NCI-H2107 treated with DMSO at 0.1 percent for 48 hours (cell line): ENCODE data around the gene SVIL.
A peak's percentile ranks its signal among the peaks of the same experiment; 100 is the strongest.
"Not testable (repeated sequence)": the region's sequence is repeated elsewhere in the genome, so short reads cannot be mapped to it uniquely, and the experiment has no call there.

ENCODE experiments used
- DNase-seq: peaks from one replicate; lab custom pipeline; 2025; ENCODE audit not compliant: unreplicated experiment; lab: John Stamatoyannopoulos, UW

The SVIL gene

DNA sequence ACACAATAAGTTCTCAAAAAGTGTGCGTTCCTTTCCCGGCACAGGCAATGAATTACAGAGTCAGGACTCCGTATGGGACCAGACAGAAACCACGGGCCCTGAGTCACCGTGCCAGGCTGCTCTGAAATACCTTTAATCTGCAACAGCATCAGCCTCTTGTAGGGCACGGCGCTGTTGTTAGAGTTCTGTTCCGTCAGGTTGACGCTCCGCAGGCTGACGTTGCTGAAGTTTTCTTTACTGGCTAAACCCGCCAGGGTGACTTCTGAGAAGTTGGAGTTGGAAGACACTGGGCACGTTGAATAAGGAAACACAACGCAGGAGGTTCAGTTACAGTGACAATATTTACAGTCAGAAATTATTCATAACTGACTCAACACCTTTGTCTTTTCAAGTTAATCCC, 146.3 kb downstream of the SVIL start:
- not testable (repeated sequence) for DNase-seq

DNA sequence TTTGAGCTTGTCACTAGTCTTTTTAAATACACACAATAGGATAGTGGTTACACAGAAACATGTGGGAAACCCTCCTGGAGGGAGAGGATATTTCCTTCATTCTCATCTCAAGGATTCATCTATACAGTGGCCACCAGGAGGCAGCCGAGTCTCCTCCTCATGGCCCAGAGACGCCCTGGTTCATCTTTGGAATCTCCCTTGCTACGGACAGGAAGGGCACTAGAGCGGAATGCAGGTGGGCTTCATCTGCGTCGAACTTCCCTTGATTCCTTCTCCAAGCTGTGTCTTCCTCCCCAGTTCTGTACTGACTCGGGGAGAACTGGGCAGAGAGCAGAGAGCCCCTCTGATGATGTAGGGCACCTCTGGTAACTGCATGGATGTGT, 146.9 kb downstream of the SVIL start:
- DNase-seq, result not testable (repeated sequence)

DNA sequence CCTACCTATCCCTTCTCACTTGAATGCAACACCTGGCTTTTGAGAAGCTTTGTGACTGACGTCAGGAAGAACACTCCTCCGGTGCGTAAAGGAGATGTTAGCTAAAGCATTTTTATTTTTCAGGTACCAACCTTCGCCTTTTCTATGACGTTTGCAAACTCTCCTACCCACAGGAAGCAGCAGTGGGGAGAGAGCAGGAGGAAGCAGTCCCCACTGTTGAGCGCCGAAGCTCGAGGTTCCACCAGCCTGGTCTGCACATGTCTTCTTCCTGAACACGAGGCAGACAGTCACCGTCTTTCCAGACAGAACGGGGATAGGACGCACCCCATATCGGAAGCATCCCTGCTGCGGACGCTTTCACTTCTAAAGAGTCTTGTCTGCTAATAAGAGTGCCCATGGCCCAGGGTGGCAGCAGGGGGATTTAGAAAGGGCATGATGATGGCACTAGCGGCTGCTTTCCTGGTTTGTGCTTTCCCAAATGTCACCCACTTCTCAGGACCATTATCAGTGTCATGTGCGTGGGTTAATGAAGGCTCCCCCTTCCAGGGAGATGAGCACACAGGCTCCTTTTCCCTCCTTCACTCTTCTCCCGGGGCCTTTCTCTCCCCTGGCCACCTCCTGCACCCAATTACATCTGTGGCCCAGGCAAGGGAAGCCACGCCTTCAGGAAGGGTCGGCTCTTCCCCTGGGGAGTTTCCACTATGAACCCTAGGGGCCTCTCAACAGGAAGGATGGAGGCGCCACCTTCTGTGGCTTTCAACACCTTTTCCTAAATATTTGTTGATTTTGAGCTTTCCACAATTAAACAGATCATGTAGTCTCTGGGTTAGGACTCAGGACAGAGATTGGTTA, 147.5 kb downstream of the SVIL start:
- DNase-seq, result not testable (repeated sequence)

DNA sequence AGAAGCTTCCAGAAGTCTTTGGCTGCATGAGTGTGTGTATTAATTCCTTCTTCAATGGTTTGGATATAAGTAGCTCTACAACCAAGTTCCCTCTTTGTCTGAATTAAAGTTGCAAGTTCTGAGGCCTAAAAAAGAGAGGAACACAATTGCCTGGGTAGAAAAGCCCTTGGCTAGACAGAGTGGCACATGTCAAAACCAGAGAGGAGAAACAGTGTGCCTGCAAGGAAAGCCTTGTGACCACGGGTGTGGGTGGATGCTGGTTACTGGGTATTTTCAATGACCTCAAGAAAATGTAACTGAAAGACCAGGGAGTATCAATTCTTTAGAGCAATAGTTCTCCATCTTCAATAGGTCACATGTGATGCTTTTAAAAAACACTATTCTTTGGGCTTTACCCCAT, 148.3 kb downstream of the SVIL start:
- DNase-seq, result no peak

DNA sequence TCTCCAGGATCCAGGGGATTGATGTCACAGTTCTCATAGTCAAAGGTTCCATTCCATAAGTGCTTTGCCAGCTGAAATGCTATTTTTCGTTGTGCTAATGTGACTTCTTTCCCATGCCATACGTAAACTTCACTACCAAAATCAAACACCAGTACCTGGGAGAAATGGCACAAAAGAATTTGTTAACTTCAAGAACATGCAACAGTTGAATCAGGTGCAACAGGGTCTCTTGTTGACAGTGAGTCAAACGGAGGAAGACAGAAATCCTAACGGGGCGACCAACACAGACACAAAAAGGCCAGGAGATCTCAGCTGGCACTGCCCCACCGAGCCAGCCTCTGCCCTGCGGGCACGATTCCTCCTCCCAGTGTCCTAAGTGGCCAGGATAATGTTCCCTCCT, 150.1 kb downstream of the SVIL start:
- not testable (repeated sequence) for DNase-seq

DNA sequence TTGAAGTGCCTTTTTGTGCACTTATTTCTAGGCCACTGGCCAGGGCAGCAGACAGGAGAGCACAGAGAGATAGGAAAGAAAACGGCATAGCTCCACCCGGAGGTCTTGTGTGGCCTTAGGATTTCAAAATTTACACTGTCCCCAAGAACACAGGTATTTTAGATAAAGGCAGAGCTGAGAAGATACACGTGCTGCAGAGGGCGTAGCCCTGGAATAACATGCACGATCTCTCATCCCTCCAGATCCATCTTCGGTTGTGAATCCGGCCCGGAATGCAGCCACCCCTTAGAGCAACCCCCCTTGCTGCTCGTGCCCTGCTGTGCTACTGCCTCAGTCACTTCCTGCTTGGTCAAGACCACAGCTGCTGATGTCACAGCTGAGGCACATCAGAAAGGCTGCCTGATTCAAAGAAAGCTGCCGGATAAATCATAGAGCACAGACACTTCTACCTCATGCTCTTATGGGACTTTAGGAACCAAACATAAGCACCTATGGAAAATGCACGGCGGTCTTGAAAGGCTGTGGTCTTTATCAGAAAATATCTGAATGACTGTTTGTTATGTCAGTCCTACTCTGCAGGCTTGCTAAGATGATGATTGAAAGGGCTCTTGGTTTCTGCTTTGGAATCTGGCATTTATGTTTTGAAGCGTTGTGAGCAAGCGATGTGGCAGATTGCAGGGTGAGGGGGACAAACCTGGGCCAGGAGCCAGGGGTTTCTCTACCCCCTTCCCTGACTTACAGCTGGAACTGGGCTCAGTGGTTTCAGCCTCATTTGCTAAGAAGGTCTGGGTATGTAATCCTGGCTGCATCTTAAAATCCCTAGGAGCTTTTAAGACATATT, 152.0 kb downstream of the SVIL start:
- DNase-seq, result peak; percentile 9

DNA sequence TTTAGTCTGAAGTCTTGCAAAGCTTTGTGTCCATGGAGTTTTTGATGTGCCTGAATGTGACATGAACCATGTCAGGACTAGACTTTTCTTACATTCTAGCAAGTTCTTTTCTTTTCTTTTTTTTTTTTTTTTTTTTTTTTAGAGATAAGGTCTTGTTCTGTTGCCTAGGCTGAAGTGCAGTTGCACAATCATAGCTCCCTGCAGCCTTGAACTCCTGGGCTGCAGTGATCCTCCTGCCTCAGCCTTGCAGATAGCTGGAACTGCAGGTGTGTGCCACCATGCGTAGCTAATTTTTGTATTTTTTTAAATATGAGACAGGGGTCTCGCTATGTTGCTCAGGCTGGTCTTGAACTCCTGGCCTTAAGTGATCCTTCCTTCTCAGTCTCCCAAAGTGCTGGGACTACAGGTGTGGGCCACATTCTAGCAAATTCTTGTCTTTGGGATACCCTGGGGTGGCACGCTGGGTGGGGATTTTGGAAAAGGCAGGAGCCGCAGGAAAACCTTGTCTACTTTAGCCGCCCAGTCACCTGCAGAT, 152.8 kb downstream of the SVIL start:
- DNase-seq, result no peak

DNA sequence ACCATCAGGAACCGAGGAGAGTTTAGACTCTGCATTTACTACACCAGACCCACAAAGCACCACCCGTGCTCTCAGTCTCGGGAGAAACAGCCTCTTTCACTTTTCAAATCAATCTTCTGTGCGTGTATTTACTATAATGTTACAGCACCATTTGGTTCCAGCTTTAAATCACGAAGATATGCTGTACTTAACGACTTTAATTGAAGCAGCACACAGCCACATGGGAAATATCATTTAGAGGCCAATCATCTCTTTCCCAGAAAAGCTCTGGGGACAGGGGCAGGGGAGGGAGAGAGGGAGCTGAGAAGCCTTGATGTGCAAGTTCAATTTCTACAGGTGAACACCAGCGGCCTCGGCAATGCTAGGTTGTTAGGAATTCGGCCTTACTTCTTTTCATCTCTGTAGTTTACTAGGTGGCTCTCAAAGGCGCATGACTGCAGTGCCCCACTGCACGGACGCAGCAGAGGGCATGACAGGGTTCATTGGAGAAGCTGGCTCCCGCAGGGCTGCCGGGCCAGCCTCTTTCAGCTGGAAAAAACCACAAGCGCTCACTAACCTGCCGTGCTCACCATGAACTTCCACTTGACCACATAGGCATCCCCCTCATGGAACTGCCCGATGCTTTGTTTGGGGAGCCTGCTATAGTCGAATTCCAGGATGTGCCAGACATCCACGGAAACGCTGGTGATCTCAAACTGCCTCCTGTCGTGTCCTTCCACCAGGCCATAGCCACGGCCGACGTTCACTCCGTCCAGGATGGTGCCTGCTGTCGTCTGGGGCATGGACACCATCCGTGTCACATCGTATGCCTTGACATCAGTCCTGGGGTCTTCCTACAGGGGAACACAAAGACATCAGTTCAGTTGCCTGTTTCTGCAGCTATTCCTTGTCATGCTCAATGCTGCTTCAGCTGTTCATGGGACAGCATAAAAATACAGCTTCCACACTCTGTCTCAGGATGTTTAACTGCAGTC, 154.5 kb downstream of the SVIL start:
- DNase-seq, result peak; percentile 10

DNA sequence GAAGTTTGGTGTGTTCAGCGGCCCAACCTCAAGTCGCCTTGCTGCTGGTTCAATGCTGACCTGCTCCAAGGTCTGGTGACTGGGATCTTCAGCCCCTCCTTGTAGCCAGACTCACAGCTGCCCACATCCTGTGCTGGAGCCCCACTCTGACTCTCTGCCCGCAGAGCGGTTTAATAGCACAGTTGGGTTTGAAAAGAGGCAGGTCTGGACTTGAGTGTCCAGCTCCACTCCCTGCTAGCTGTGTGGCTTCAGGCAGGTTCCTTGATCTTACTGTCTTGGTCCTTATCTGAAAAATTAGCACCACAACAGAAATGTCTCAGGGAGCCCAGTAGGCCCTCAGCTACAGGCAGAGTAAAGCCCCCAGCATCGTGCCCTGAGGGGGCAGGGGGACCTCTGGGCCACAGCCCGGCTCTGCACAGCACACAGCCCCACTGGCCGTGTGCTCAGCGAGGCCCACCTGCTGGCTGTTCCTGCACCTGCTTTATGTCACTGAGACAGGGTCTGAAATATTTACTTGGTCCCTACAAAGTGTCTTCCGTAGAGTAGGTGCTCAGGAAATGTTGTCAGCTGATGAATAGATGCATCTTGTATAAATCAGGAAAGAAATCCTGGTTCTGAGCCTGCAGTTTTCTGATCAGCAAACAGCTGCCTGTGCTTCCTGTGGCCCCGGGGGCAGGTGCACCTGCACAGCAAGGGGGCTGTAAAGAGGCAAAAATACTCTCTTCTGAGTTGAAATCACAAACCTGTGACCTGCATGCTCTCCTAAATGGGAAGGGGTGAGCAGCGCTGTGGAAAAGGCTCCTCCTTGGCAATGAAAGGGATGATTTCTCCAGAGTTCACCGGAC, 155.5 kb downstream of the SVIL start:
- DNase-seq, result peak; percentile 38

DNA sequence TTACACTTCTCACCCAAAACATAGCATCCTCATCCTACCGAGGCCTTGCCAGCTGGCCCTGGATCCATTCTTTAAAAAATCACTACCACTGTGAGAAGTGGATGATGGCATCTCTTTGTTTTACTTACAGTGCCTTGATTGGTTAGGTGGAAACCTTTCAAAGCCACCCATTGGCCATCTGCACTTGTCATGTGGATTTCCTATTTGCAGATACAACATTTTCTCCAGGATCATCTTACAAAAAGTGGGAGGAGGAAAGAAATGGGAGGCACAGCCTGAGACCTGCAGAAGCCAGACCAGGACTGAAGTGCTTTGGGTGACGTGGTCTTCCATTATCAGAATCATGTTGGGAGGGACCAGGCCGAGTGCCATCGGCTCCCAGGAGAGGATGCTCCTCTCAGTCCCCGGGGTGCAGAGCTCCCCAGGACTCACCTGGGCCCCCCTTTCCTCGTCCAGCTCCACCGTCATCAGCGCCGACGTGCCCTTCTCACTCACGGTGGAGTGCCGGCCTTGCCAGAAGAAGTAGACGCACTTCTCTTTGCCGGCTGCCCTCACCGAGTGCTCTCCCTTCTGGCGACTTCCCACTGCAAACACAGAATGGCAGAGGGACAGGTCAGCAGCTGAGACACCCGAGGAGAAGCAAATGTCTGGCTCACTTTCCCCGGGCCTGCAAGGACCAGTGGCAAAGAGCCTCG, 161.2 kb downstream of the SVIL start:
- peak; percentile 84 for DNase-seq

DNA sequence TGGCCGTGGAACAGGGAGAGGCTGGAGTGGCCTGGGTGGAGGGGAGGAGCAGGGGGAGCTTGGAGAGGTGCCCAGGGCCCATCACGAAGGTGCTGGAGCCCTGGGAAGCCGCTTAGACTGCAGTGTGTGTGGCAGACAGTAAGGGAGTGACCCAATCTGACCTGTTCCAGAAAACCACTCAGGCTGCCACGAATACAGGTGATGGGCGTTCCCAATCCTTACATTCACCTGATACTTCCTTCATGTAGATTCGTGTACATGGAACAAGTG, 161.7 kb downstream of the SVIL start:
- DNase-seq, result peak; percentile 55

DNA sequence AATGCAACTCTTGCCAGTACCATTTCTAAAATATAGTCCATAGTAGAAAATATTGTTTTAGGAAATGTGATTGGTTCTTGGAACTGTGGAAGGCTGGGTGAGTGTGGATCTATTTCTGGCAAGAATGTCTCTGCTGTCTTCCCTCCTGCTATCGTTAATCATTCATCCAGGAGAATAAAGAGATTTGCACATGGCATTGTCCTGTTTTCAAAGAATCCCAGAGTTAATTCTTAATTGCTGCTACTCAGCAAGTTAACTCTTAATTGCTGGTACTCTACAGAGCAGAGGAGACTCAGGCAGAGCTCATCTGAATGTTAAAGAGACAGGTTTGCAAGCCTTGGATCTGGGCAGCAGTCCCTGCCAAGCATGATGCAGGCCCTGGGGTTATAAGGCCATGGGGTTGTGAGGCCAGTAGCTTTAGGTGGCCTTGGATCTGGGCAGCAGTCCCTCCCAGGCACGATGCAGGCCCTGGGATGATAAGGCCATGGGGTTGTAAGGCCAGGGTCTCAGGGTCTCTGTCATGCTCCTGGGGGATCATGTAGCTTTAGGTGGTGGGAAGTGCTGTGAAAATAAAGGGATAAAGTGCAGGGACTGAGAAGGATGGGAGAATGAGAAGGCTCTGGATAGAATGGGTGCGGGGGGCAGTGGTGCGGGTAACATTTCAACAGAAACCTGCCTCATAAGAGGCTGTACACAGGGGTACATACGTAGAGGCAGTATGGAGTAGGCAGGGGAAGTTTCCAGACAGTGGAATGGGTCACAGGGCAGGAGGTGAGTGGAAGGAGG, 162.3 kb downstream of the SVIL start:
- no peak for DNase-seq

DNA sequence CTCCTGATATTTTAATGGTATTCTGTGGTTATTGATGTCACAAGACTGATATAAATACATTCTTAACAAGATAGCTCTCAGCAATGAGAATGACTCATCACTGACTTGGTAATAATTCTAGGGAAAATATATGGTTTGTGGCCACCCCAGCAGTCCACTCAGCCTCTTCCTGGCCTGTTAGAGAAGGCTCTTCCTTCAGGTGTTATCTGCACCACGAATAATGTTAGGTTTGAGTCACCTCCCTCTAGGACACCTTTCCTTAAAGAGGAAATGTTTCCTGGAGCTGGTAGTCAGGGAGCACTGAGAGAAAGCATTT, 163.3 kb downstream of the SVIL start:
- no peak for DNase-seq

DNA sequence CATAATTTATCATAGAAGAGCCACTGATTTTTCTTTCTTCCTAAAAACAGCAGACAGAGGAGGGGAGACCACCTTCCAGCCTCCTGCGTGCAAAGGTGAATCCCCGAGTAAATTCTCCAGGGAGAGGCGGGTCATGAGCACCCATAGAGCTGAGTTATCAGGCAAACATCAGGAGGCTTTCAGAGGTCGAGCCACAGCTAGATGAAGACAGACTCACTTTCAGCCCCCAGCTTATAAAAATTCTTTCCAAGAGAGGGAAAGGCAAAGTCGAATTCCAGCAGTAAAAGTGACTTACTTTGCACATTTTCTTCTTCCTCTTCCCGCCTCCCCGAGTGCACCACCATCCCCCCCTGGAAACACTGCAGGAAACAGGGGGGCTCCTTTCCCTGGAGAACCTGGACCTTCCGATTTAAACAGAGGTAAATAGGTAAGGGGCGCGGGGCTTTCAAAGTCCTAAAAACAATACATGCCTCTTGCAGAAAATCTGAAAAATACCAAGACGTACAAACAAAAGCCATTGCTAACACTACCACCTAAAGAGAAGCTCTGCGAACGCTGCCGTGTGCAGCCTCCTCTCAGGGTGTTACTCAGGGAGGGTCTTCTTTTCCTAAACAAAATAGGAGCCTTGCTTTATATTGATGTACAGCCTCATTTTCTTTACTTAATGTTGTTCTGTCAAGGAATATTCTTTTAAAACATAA, 163.8 kb downstream of the SVIL start:
- DNase-seq, result no peak

DNA sequence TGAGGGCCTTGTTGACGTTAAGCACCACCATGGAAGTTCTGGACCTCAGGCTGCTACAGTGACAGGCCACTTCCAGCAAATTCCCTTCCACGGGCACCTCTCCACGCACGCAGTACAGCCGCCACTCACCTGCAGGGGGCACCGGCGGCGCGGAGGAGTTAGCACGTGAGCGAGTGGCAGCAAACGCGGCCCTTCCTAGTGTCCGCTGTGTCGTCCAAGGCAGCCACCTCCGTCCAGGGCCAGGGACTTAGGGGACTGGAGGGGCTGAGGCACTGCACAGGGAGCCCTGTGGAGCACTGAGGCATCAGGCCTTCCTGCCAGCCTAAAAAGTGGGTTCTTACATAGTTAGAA, 164.4 kb downstream of the SVIL start:
- no peak for DNase-seq

DNA sequence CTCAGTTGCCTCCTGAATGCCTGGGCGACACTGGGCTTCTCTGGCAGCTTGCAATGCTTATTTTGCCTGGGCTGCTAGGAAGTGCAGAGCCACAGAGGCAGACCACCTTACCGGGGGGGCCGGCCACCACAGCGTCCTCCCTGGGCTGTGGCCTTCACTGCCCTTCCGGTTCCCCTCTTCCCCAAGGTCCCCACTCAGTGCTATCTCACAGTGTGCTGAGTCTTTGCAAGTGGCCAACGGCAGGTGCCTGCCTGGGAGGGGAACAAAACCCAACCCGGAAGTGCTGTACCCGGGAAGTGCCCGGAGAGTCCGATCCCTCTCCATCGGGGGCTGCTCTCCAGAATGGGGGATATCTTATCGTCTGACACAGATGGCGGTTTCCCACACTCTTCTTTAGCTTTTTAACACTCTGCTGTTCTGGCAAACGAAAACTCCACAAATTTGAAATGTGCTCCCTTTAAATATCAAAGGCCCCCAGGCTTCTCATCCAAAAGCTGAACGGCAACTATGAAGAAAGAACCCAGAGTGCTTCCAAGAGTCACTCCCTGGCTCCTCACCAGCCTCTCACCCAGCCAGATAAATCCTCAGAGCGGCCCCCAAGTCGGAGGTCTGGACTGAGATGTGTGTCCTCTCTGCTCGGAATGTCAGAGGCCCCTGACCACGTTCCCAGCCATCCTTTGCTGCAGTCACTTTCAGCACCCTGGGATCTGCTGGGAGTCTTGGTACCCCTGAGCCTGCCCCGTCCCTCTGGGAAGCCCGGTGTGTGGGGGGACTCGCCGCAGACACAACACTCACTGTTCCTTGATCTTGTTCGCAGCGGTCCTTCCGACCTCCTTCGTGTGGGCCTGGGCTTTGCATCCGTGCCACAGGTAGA, 165.1 kb downstream of the SVIL start:
- no peak for DNase-seq

DNA sequence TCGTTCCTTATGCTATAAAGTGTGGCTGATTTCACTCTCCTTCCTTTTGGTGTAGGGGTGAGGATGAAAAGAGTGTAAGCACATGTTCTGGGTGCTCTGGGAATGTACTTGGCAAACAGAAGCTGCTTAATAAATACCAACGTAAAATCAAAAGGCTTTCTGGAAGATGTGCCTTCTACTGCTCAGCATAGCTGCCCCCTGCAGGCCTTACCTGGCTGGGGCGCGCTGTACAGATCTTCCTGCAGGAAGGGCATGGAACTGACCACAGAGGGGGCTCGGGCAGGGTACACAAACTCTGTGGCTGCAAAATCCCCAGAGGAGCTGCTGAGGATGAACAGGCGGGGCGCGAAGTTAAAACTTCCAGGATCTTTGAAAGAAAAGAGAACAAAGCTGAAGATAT, 169.4 kb downstream of the SVIL start:
- no peak for DNase-seq
